Keratinocyte (primary cell): ENCODE results near the gene FEM1A. TPM values are rescaled to one million over a fixed set of nuclear protein-coding genes. Genes with fewer than 3 reads are reported as not detected.

Experiments
- DNase-seq: peaks from one replicate; pipeline ENCODE4 v3.0.0-alpha.2; 2011; ENCODE audit warnings: low read depth, missing footprints, low spot score
- FAIRE-seq: peaks from 2 replicates; lab custom pipeline; 2011; peaks lifted over from hg19 to GRCh38; lab: Jason Lieb, UNC
- H2AFZ ChIP-seq: 2 replicates; pipeline ENCODE4 v1.6.0; 2012; ENCODE audit warnings: low read length, control low read depth, inconsistent platforms; ENCODE audit not compliant: control insufficient read depth
- H3K27ac ChIP-seq: 2 replicates; pipeline ENCODE4 v1.5.1; 2011; ENCODE audit warnings: low read length; ENCODE audit not compliant: control insufficient read depth, insufficient read depth
- H3K27me3 ChIP-seq: 3 replicates; pipeline ENCODE4 v1.6.0; 2011; ENCODE audit warnings: low read length; ENCODE audit not compliant: control insufficient read depth, insufficient read depth; ENCODE audit errors: extremely low read depth
- H3K36me3 ChIP-seq, 2 experiments: 2 replicates in 1 of 2; 3 replicates in 1 of 2; pipeline ENCODE4 v1.5.1; 2011; ENCODE audit warnings: low read length in 2 of 2, mild to moderate bottlenecking in 1 of 2; ENCODE audit not compliant: control insufficient read depth in 2 of 2, insufficient read depth in 2 of 2; ENCODE audit errors: extremely low read depth in 1 of 2
- H3K4me1 ChIP-seq: 3 replicates; pipeline ENCODE4 v1.5.1; 2011; ENCODE audit warnings: low read length; ENCODE audit not compliant: control insufficient read depth, insufficient read depth; ENCODE audit errors: extremely low read depth
- H3K4me2 ChIP-seq: 3 replicates; pipeline ENCODE4 v1.6.0; 2011; ENCODE audit warnings: low read depth, low read length; ENCODE audit not compliant: control insufficient read depth, insufficient read depth; ENCODE audit errors: extremely low read depth
- H3K4me3 ChIP-seq, 3 experiments: fragments of 200-600 bp in 1 of 3; sonication (generic) in 1 of 3; 2 replicates in 2 of 3; 3 replicates in 1 of 3; pipeline ENCODE4 v1.5.1; 2011 to 2016; ENCODE audit warnings: low read length in 3 of 3, mild to moderate bottlenecking in 3 of 3, control low read depth in 2 of 3, inconsistent platforms in 1 of 3, low read depth in 1 of 3, mixed read lengths in 1 of 3, mixed run types in 1 of 3, moderate library complexity in 1 of 3; ENCODE audit not compliant: control insufficient read depth in 2 of 3, insufficient read depth in 2 of 3; ENCODE audit errors: extremely low read depth in 1 of 3
- H3K79me2 ChIP-seq: 2 replicates; pipeline ENCODE4 v1.6.0; 2012; ENCODE audit warnings: low read length; ENCODE audit not compliant: control insufficient read depth, insufficient read depth
- H3K9ac ChIP-seq: 3 replicates; pipeline ENCODE4 v1.6.0; 2011; ENCODE audit warnings: low read length; ENCODE audit not compliant: control insufficient read depth, insufficient read depth; ENCODE audit errors: extremely low read depth
- H3K9me1 ChIP-seq: 3 replicates; pipeline ENCODE4 v1.6.0; 2011; ENCODE audit warnings: low read length; ENCODE audit not compliant: control insufficient read depth, insufficient read depth; ENCODE audit errors: extremely low read depth
- H3K9me3 ChIP-seq: 2 replicates; pipeline ENCODE4 v1.5.1; 2012; ENCODE audit warnings: low read depth, low read length; ENCODE audit not compliant: control insufficient read depth
- H4K20me1 ChIP-seq: 3 replicates; pipeline ENCODE4 v1.6.0; 2011; ENCODE audit warnings: low read length; ENCODE audit not compliant: control insufficient read depth, insufficient read depth; ENCODE audit errors: extremely low read depth
- CTCF ChIP-seq, 3 experiments: IDR thresholded peaks in 1 of 3; conservative IDR thresholded peaks in 1 of 3; optimal IDR thresholded peaks in 1 of 3; 2 replicates in 2 of 3; 3 replicates in 1 of 3; pipeline versions ENCODE3 to v1.5.1; 2011; ENCODE audit warnings: low read length in 3 of 3, mild to moderate bottlenecking in 3 of 3, moderate library complexity in 2 of 3, control low read depth in 1 of 3, inconsistent platforms in 1 of 3; ENCODE audit not compliant: insufficient read depth in 2 of 3; ENCODE audit errors: extremely low read depth in 1 of 3
- EZH2 ChIP-seq: IDR thresholded peaks from one replicate; pipeline ENCODE4 v1.6.1; 2012; ENCODE audit warnings: inconsistent platforms, mild to moderate bottlenecking, low read length, moderate library complexity
- dilution Hi-C: fragments of 300-500 bp; cut with MboI; formaldehyde crosslinking; loops from one replicate; pipeline ENCODE4 v1.7.0; 2020; ENCODE audit warnings: low sequenced_read_pairs; ENCODE audit not compliant: extremely low pct_ligation_motif_present
- polyA plus RNA-seq, 5 experiments: library from polyadenylated mRNA; depleted of rRNA in 3 of 5; stranded (reverse) in 3 of 5; stranded (forward) in 1 of 5; unstranded in 1 of 5; fragments of >200 nt; gene quantifications; 1 replicate in 1 of 5; 2 replicates in 3 of 5; 3 replicates in 1 of 5; pipeline versions ENCODE4 v1.2.1 to v1.2.3, GENCODE V29; 2011 to 2012; ENCODE audit warnings: missing spikeins in 2 of 5, low read depth in 1 of 5, low replicate concordance in 1 of 5

The FEM1A gene
- polyA plus RNA-seq, 1 donor (not counting 4 experiments of a cell fraction or from before 2014, with no cell fraction given): 3.5 TPM

GRCh38 chr19:4816950-4817278 is 25.4 kb downstream of the FEM1A start:
- H3K9ac ChIP-seq: no peak overlapping the region
- no peak overlapping the region for H2AFZ ChIP-seq
- no peak overlapping the region for H3K27ac ChIP-seq
- dilution Hi-C loops: no loop called here
- H3K36me3 ChIP-seq: peaks cover 24 to 25% of the 10 kb centered on the region in 2 experiments
- no peaks in the 10 kb centered on the region for H3K9me3 ChIP-seq
- no peaks in the 10 kb centered on the region for H4K20me1 ChIP-seq
- FAIRE-seq (no peak), DNase-seq (no peak)
- TF ChIP-seq EZH2 (no peak), CTCF (optimal IDR thresholded peaks at IDR 0.05 in 1 of 3, IDR thresholded peaks at IDR 0.05 in 1 of 3, conservative IDR thresholded peaks at IDR 0.05 in 1 of 3; ENCODE audit: extremely low read depth in 1 of 3, insufficient read depth in 2 of 3, low read length in 3 of 3) (no peak)
- no peak overlapping the region for H3K4me3 ChIP-seq
- H3K4me2 ChIP-seq: no peak overlapping the region
- H3K9me1 ChIP-seq: no peaks in the 10 kb centered on the region
- H3K27me3 ChIP-seq: no peaks in the 10 kb centered on the region
- H3K79me2 ChIP-seq: peaks cover 20% of the 10 kb centered on the region
- peaks cover 6% of the 10 kb centered on the region for H3K4me1 ChIP-seq

GRCh38 chr19:4817467-4818277 is 26.1 kb downstream of the FEM1A start:
- FAIRE-seq (no peak), DNase-seq (no peak)
- Histone ChIP-seq H3K79me2 (peaks cover 26% of the 10 kb centered on the region), H3K27ac (no peak overlapping the region), H3K4me1 (peaks cover 6% of the 10 kb centered on the region), H3K36me3 (peaks cover 24 to 27% of the 10 kb centered on the region in 2 experiments), H3K9ac (no peak overlapping the region), H3K9me3 (no peaks in the 10 kb centered on the region), H3K4me3 (no peak overlapping the region), H3K4me2 (no peak overlapping the region), H3K27me3 (no peaks in the 10 kb centered on the region), H3K9me1 (no peaks in the 10 kb centered on the region), H4K20me1 (no peaks in the 10 kb centered on the region), H2AFZ (no peak overlapping the region)
- TF ChIP-seq CTCF (optimal IDR thresholded peaks at IDR 0.05 in 1 of 3, IDR thresholded peaks at IDR 0.05 in 1 of 3, conservative IDR thresholded peaks at IDR 0.05 in 1 of 3; ENCODE audit: extremely low read depth in 1 of 3, insufficient read depth in 2 of 3, low read length in 3 of 3): no peak
- no peak for TF ChIP-seq EZH2
- dilution Hi-C loops: no loop called here
